IMR-90 (cell line): ENCODE measurements around the gene PLEKHH2. TPM values are rescaled to one million over a fixed set of nuclear protein-coding genes. Genes with fewer than 3 reads are reported as not detected.

ENCODE experiments used
- ATAC-seq: fragments of 200-7000 bp; cut with Tn5 transposase; 2 replicates; pipeline ENCODE4 v1.9.1; 2020; ENCODE audit warnings: low read depth, mild to moderate bottlenecking, moderate library complexity
- BruUV-seq: library from RNA; stranded (reverse); fragments of 400-500 nt; replicated peaks from 2 replicates; lab custom pipeline; 2021; lab: Mats Ljungman, UMichigan
- CTCF ChIA-PET: fragments of 300-600 bp; formaldehyde crosslinking; extraction: SDS; loops from one replicate; lab custom pipeline; 2021; ENCODE audit warnings: antibody characterized with exemption; lab: Yijun Ruan, JAX
- POLR2A ChIA-PET: fragments of 300-600 bp; sonication (Branson Sonifier 250); formaldehyde crosslinking; loops from one replicate; lab custom pipeline; 2022; ENCODE audit warnings: antibody characterized with exemption; ENCODE audit not compliant: unreplicated experiment; lab: Charles Lee
- DNase-seq: peaks from one replicate; pipeline ENCODE4 v3.0.0; 2013
- H2AFZ ChIP-seq: replicated peaks from 2 replicates; pipeline ENCODE3; 2013; ENCODE audit warnings: low read length, mild to moderate bottlenecking; ENCODE audit not compliant: poor library complexity
- H2AK5ac ChIP-seq: 2 replicates; pipeline ENCODE4 v1.6.1; 2013; ENCODE audit warnings: low read depth, low read length, inconsistent platforms
- H2AK9ac ChIP-seq: replicated peaks from 2 replicates; pipeline ENCODE3; 2013; ENCODE audit warnings: mild to moderate bottlenecking, low read depth, low read length, moderate library complexity; ENCODE audit not compliant: poor library complexity
- H2BK120ac ChIP-seq: 2 replicates; pipeline ENCODE4 v1.6.1; 2013; ENCODE audit warnings: low read depth, low read length, inconsistent platforms
- H2BK15ac ChIP-seq: 3 replicates; pipeline ENCODE4 v1.6.1; 2013; ENCODE audit warnings: low read depth, low read length, inconsistent platforms
- H2BK20ac ChIP-seq: 2 replicates; pipeline ENCODE4 v1.6.1; 2013; ENCODE audit warnings: low read depth, mild to moderate bottlenecking, inconsistent platforms, low read length, moderate library complexity
- H2BK5ac ChIP-seq: 2 replicates; pipeline ENCODE4 v1.6.1; 2013; ENCODE audit warnings: mild to moderate bottlenecking, low read depth, low read length, inconsistent platforms; ENCODE audit not compliant: poor library complexity, severe bottlenecking
- H3K14ac ChIP-seq: replicated peaks from 2 replicates; pipeline ENCODE4 v1.6.1; 2013; ENCODE audit warnings: low read depth, low read length, inconsistent platforms
- H3K18ac ChIP-seq: 2 replicates; pipeline ENCODE4 v1.6.1; 2013; ENCODE audit warnings: low read depth, low read length, control low read depth
- H3K23ac ChIP-seq: 2 replicates; pipeline ENCODE4 v1.6.1; 2013; ENCODE audit warnings: low read depth, low read length, inconsistent platforms
- H3K27ac ChIP-seq: 2 replicates; pipeline ENCODE4 v1.5.1; 2013; ENCODE audit warnings: mild to moderate bottlenecking, control low read depth, low read length; ENCODE audit not compliant: insufficient read depth
- H3K27me3 ChIP-seq: 2 replicates; pipeline ENCODE4 v1.6.1; 2013; ENCODE audit warnings: low read length; ENCODE audit not compliant: control insufficient read depth, insufficient read depth
- H3K36me3 ChIP-seq: 2 replicates; pipeline ENCODE4 v1.6.1; 2013; ENCODE audit warnings: low read length, mixed read lengths; ENCODE audit not compliant: control insufficient read depth, insufficient read depth
- H3K4ac ChIP-seq: 2 replicates; pipeline ENCODE4 v1.6.1; 2013; ENCODE audit warnings: low read depth, low read length, inconsistent platforms
- H3K4me1 ChIP-seq: 2 replicates; pipeline ENCODE4 v1.6.1; 2013; ENCODE audit warnings: low read length, mixed read lengths; ENCODE audit not compliant: control insufficient read depth, insufficient read depth
- H3K4me2 ChIP-seq: 2 replicates; pipeline ENCODE4 v1.6.1; 2013; ENCODE audit warnings: low read depth, mild to moderate bottlenecking, control low read depth, low read length, moderate library complexity
- H3K4me3 ChIP-seq: 2 replicates; pipeline ENCODE4 v1.5.1; 2013; ENCODE audit warnings: low read depth, mild to moderate bottlenecking, control low read depth, low read length, moderate library complexity; ENCODE audit not compliant: insufficient read depth
- H3K56ac ChIP-seq: 2 replicates; pipeline ENCODE4 v1.6.1; 2013; ENCODE audit warnings: low read length, inconsistent platforms; ENCODE audit not compliant: insufficient read depth; ENCODE audit errors: extremely low read depth
- H3K79me1 ChIP-seq, 2 experiments: 2 replicates each; pipeline ENCODE4 v1.6.1; 2013; ENCODE audit warnings: low read length in 2 of 2, inconsistent platforms in 1 of 2, low read depth in 1 of 2
- H3K9ac ChIP-seq: 2 replicates; pipeline ENCODE4 v1.6.1; 2013; ENCODE audit warnings: low read depth, low read length, control low read depth
- H3K9me1 ChIP-seq: 2 replicates; pipeline ENCODE4 v1.6.1; 2013; ENCODE audit warnings: low read length, inconsistent platforms; ENCODE audit not compliant: insufficient read depth
- H3K9me3 ChIP-seq: 2 replicates; pipeline ENCODE4 v1.6.1; 2013; ENCODE audit warnings: low read length; ENCODE audit not compliant: control insufficient read depth, insufficient read depth
- H4K20me1 ChIP-seq: 2 replicates; pipeline ENCODE4 v1.6.1; 2013; ENCODE audit warnings: low read length, inconsistent platforms; ENCODE audit not compliant: insufficient read depth
- H4K5ac ChIP-seq: 2 replicates; pipeline ENCODE4 v1.6.1; 2013; ENCODE audit warnings: mild to moderate bottlenecking, low read depth, low read length, control low read depth
- H4K8ac ChIP-seq, 2 experiments: 2 replicates each; pipeline ENCODE4 v1.6.1; 2013; ENCODE audit warnings: low read depth in 2 of 2, low read length in 2 of 2, control low read depth in 1 of 2, inconsistent platforms in 1 of 2
- H4K91ac ChIP-seq: 2 replicates; pipeline ENCODE4 v1.6.1; 2013; ENCODE audit warnings: low read depth, low read length, inconsistent platforms; ENCODE audit not compliant: insufficient read depth
- CHD1 ChIP-seq: IDR thresholded peaks from 2 replicates; pipeline ENCODE4 v1.6.1; 2012; ENCODE audit warnings: low read depth, low read length, improper control_type of control experiment
- ELK1 ChIP-seq: fragments of 150-350 bp; IDR thresholded peaks from 2 replicates; pipeline ENCODE4 v1.6.1; 2016; ENCODE audit warnings: low read depth, mild to moderate bottlenecking, low read length, moderate library complexity, borderline replicate concordance
- FOS ChIP-seq: fragments of 150-350 bp; IDR thresholded peaks from 2 replicates; pipeline ENCODE4 v1.6.1; 2016; ENCODE audit warnings: low read depth, low read length
- MAFK ChIP-seq: IDR thresholded peaks from 2 replicates; pipeline ENCODE4 v1.6.1; 2012; ENCODE audit warnings: low read depth, low read length, improper control_type of control experiment
- MXI1 ChIP-seq: IDR thresholded peaks from 2 replicates; pipeline ENCODE4 v1.6.1; 2012; ENCODE audit warnings: low read depth, mild to moderate bottlenecking, low read length, moderate library complexity, borderline replicate concordance
- NFE2L2 ChIP-seq: fragments of 150-350 bp; IDR thresholded peaks from 2 replicates; pipeline ENCODE4 v1.6.1; 2016; ENCODE audit warnings: low read depth, mild to moderate bottlenecking, low read length
- POLR2A ChIP-seq: IDR thresholded peaks from 2 replicates; pipeline ENCODE4 v1.6.1; 2012; ENCODE audit warnings: mild to moderate bottlenecking, low read depth, low read length
- RAD21 ChIP-seq: IDR thresholded peaks from 2 replicates; pipeline ENCODE4 v1.6.1; 2012; ENCODE audit warnings: low read length, improper control_type of control experiment
- RFX5 ChIP-seq: IDR thresholded peaks from 2 replicates; pipeline ENCODE4 v1.8.0; 2012; ENCODE audit warnings: low read depth, mild to moderate bottlenecking, low read length, moderate library complexity
- dilution Hi-C: fragments of 300-500 bp; cut with HindIII; formaldehyde crosslinking; loops from one replicate; pipeline ENCODE4 v1.14.3; 2018; ENCODE audit warnings: low sequenced_read_pairs; ENCODE audit not compliant: unreplicated experiment
- in situ Hi-C: fragments of 300-500 bp; cut with MboI; formaldehyde crosslinking; loops from 3 replicates; pipeline ENCODE4 v1.14.3; 2019; ENCODE audit warnings: low sequenced_read_pairs, inconsistent platforms, mixed read lengths
- intact Hi-C: fragments of 100-400 bp; cut with micrococcal nuclease; formaldehyde crosslinking; loops from 2 replicates; pipeline ENCODE4 v1.10.0; 2022
- polyA plus RNA-seq, 3 experiments: library from polyadenylated mRNA; depleted of rRNA; stranded (reverse); fragments of >200 nt; gene quantifications; 2 replicates each; pipeline ENCODE4 v1.2.3, GENCODE V29; 2012; ENCODE audit warnings: low replicate concordance in 1 of 3
- total RNA-seq: library from RNA; depleted of rRNA; stranded (reverse); fragments of >200 nt; gene quantifications from 2 replicates; pipeline ENCODE4 v1.2.3, GENCODE V29; 2012
- TF ChIP-seq, protein P1 (sequence below): fragments of 150-350 bp; IDR thresholded peaks from 2 replicates; pipeline ENCODE4 v1.6.1; 2017; ENCODE audit warnings: mild to moderate bottlenecking, antibody characterized with exemption, low read length, low read depth
- TF ChIP-seq, protein P2 (sequence below): conservative IDR thresholded peaks from 2 replicates; pipeline ENCODE4 v1.5.1; 2012; ENCODE audit warnings: mild to moderate bottlenecking, low read depth, low read length, improper control_type of control experiment

PLEKHH2 gene
- total and polyA plus RNA-seq, 2 of the 4 experiments (the other 2 are of a cell fraction) = 2.0 to 3.3 TPM

GRCh38 chr2:43800894-43801293, 163.8 kb downstream of the PLEKHH2 start:
- no peak overlapping the region for H2BK15ac ChIP-seq
- no peak overlapping the region for H3K4me3 ChIP-seq
- no peak overlapping the region for H3K4ac ChIP-seq
- ChIA-PET CTCF (no interaction called here), POLR2A (no interaction called here)
- in situ Hi-C loops (no loop called here), intact Hi-C loops (no loop called here), dilution Hi-C loops (no loop called here)
- no peak for TF ChIP-seq ELK1
- TF ChIP-seq MAFK = no peak
- TF ChIP-seq MXI1 = no peak
- no peak for TF ChIP-seq RAD21
- no peak for TF ChIP-seq CHD1
- TF ChIP-seq FOS = no peak
- no peak for TF ChIP-seq POLR2A
- TF ChIP-seq, protein P1, sequence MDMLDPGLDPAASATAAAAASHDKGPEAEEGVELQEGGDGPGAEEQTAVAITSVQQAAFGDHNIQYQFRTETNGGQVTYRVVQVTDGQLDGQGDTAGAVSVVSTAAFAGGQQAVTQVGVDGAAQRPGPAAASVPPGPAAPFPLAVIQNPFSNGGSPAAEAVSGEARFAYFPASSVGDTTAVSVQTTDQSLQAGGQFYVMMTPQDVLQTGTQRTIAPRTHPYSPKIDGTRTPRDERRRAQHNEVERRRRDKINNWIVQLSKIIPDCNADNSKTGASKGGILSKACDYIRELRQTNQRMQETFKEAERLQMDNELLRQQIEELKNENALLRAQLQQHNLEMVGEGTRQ = no peak
- TF ChIP-seq, protein P2, sequence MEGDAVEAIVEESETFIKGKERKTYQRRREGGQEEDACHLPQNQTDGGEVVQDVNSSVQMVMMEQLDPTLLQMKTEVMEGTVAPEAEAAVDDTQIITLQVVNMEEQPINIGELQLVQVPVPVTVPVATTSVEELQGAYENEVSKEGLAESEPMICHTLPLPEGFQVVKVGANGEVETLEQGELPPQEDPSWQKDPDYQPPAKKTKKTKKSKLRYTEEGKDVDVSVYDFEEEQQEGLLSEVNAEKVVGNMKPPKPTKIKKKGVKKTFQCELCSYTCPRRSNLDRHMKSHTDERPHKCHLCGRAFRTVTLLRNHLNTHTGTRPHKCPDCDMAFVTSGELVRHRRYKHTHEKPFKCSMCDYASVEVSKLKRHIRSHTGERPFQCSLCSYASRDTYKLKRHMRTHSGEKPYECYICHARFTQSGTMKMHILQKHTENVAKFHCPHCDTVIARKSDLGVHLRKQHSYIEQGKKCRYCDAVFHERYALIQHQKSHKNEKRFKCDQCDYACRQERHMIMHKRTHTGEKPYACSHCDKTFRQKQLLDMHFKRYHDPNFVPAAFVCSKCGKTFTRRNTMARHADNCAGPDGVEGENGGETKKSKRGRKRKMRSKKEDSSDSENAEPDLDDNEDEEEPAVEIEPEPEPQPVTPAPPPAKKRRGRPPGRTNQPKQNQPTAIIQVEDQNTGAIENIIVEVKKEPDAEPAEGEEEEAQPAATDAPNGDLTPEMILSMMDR = no peak
- TF ChIP-seq NFE2L2 = no peak
- no peak for TF ChIP-seq RFX5
- H3K27me3 ChIP-seq = no peaks in the 10 kb centered on the region
- no peaks in the 10 kb centered on the region for H3K9me3 ChIP-seq
- no peak overlapping the region for H3K14ac ChIP-seq
- no peak overlapping the region for H2AK9ac ChIP-seq
- no peak overlapping the region for H4K91ac ChIP-seq
- no peak overlapping the region for H3K18ac ChIP-seq
- H3K4me2 ChIP-seq = no peak overlapping the region
- no peak overlapping the region for H3K9ac ChIP-seq
- no peak overlapping the region for H2AK5ac ChIP-seq
- no peak for ATAC-seq
- DNase-seq = no peak
- H3K27ac ChIP-seq = no peak overlapping the region
- no peaks in the 10 kb centered on the region for H3K9me1 ChIP-seq
- peaks cover 4% of the 10 kb centered on the region for H3K36me3 ChIP-seq
- H3K23ac ChIP-seq = no peak overlapping the region
- H4K5ac ChIP-seq = no peak overlapping the region
- no peak overlapping the region for H2BK20ac ChIP-seq
- no peak overlapping the region for H3K56ac ChIP-seq
- no peaks in the 10 kb centered on the region for H3K4me1 ChIP-seq
- no peaks in the 10 kb centered on the region for H3K79me1 ChIP-seq
- H2AFZ ChIP-seq = no peak overlapping the region
- H4K20me1 ChIP-seq = no peaks in the 10 kb centered on the region
- H4K8ac ChIP-seq = no peak overlapping the region
- BruUV-seq = no TSS peak
- H2BK120ac ChIP-seq = no peak overlapping the region
- no peak overlapping the region for H2BK5ac ChIP-seq
